H1 (cell line): ENCODE results near the gene VAV2. TPM values are rescaled to one million over a fixed set of nuclear protein-coding genes. Genes with fewer than 3 reads are reported as not detected.

Source experiments
- FOSL1 ChIP-seq: IDR thresholded peaks from 2 replicates; pipeline ENCODE4 v1.6.1; 2011; ENCODE audit warnings: mild to moderate bottlenecking, low read depth, low read length, moderate library complexity; ENCODE audit not compliant: insufficient read depth
- JUN ChIP-seq: IDR thresholded peaks from 2 replicates; pipeline ENCODE4 v1.6.1; 2011; ENCODE audit warnings: low read depth, mild to moderate bottlenecking, improper control_type of control experiment, low read length
- JUND ChIP-seq: IDR thresholded peaks from 2 replicates; pipeline ENCODE4 v1.6.1; 2011; ENCODE audit warnings: mild to moderate bottlenecking, improper control_type of control experiment, low read length
- RAD21 ChIP-seq, 2 experiments: IDR thresholded peaks in 1 of 2; conservative IDR thresholded peaks in 1 of 2; 2 replicates each; pipeline ENCODE4 v1.6.1; 2011; ENCODE audit warnings: low read depth in 2 of 2, low read length in 2 of 2, improper control_type of control experiment in 1 of 2, inconsistent platforms in 1 of 2, mild to moderate bottlenecking in 1 of 2, moderate library complexity in 1 of 2
- SIRT6 ChIP-seq: IDR thresholded peaks from one replicate; pipeline ENCODE4 v1.7.1; 2012; ENCODE audit warnings: low read length, inconsistent platforms
- SP4 ChIP-seq: IDR thresholded peaks from 2 replicates; pipeline ENCODE4 v1.6.1; 2012; ENCODE audit warnings: low read length, inconsistent platforms
- polyA plus RNA-seq, 7 experiments: library from polyadenylated mRNA; depleted of rRNA in 3 of 7; stranded (reverse) in 5 of 7; unstranded in 2 of 7; fragments of >200 nt in 5 of 7; fragments of 200-250 nt in 2 of 7; gene quantifications; 1 replicate in 5 of 7; 2 replicates in 1 of 7; 4 replicates in 1 of 7; pipeline versions ENCODE4 v1.2.1 to v1.2.3, GENCODE V29; 2011 to 2013; ENCODE audit warnings: missing spikeins in 2 of 7, mixed read lengths in 2 of 7
- total RNA-seq: library from RNA; stranded (reverse); fragmentation: NEBNext Ultra II Directional; extraction: Animal tissue kit (Norgen Biotek cat#: 25700); gene quantifications from 2 replicates; pipeline ENCODE4 v1.2.1, GENCODE V29; 2021

The VAV2 gene
- total and polyA plus RNA-seq, 2 of the 8 experiments (the other 6 are each of a cell fraction or from before 2014, with no cell fraction given), result 13.6 to 37.6 TPM

- no peak for TF ChIP-seq RAD21 (IDR thresholded peaks at IDR 0.05 in 1 of 2, conservative IDR thresholded peaks at IDR 0.05 in 1 of 2; ENCODE audit: low read depth in 2 of 2, low read length in 2 of 2)
- no peak for TF ChIP-seq SP4
- no peak for TF ChIP-seq FOSL1
- TF ChIP-seq JUND, result no peak
- TF ChIP-seq JUN, result no peak
- no peak for TF ChIP-seq SIRT6
- TF ChIP-seq, all 59 proteins: peak for 0
Measured at GRCh38 chr9:133895335-133895734, 96.8 kb downstream of the VAV2 start (continued).
